Hepatocyte (in vitro differentiated cells): ENCODE results near the gene ANXA2. TPM values are rescaled to one million over a fixed set of nuclear protein-coding genes. Genes with fewer than 3 reads are reported as not detected.

ENCODE experiments used
- DNase-seq: peaks from one replicate; pipeline ENCODE4 v3.0.0-alpha.2; 2016; ENCODE audit warnings: low spot score
- H2AFZ ChIP-seq: fragments of 200-600 bp; sonication (generic); 2 replicates; pipeline ENCODE4 v1.6.0; 2016; ENCODE audit warnings: antibody characterized with exemption, mild to moderate bottlenecking
- H3K27ac ChIP-seq: fragments of 200-600 bp; sonication (generic); 2 replicates; pipeline ENCODE4 v1.5.1; 2016; ENCODE audit warnings: mild to moderate bottlenecking
- H3K27me3 ChIP-seq: fragments of 200-600 bp; sonication (generic); 2 replicates; pipeline ENCODE4 v1.6.1; 2016
- H3K36me3 ChIP-seq: fragments of 200-600 bp; sonication (generic); replicated peaks from 2 replicates; pipeline ENCODE4 v1.5.1; 2016; ENCODE audit warnings: low read depth; ENCODE audit not compliant: insufficient read depth
- H3K4me1 ChIP-seq: fragments of 200-600 bp; sonication (generic); 2 replicates; pipeline ENCODE4 v1.5.1; 2016; ENCODE audit warnings: mild to moderate bottlenecking, moderate library complexity; ENCODE audit not compliant: insufficient read depth
- H3K4me2 ChIP-seq: fragments of 200-600 bp; sonication (generic); 2 replicates; pipeline ENCODE4 v1.6.0; 2016
- H3K4me3 ChIP-seq: fragments of 200-600 bp; sonication (generic); 2 replicates; pipeline ENCODE4 v1.5.1; 2016; ENCODE audit warnings: mild to moderate bottlenecking
- H3K79me2 ChIP-seq: fragments of 200-600 bp; sonication (generic); 2 replicates; pipeline ENCODE4 v1.6.0; 2017; ENCODE audit warnings: mild to moderate bottlenecking
- H3K9me2 ChIP-seq: fragments of 200-600 bp; sonication (generic); replicated peaks from 2 replicates; pipeline ENCODE4 v1.6.0; 2017; ENCODE audit warnings: mild to moderate bottlenecking; ENCODE audit not compliant: insufficient read depth
- H3K9me3 ChIP-seq: fragments of 200-600 bp; sonication (generic); 2 replicates; pipeline ENCODE4 v1.5.1; 2016; ENCODE audit warnings: low read depth, mild to moderate bottlenecking
- H4K20me1 ChIP-seq: fragments of 200-600 bp; sonication (generic); 2 replicates; pipeline ENCODE4 v1.6.0; 2016; ENCODE audit warnings: mild to moderate bottlenecking; ENCODE audit not compliant: insufficient read depth, poor library complexity, severe bottlenecking
- EZH2 ChIP-seq: fragments of 200-600 bp; sonication (generic); IDR thresholded peaks from 2 replicates; pipeline ENCODE4 v1.6.1; 2016; ENCODE audit warnings: antibody characterized with exemption, mild to moderate bottlenecking, borderline replicate concordance
- EZH2phosphoT487 ChIP-seq: fragments of 200-600 bp; sonication (generic); IDR thresholded peaks from one replicate; pipeline ENCODE4 v1.6.1; 2018; ENCODE audit warnings: antibody characterized with exemption, mild to moderate bottlenecking, low read depth, moderate library complexity; ENCODE audit not compliant: unreplicated experiment, severe bottlenecking
- WGBS: methylation state at CpG from one replicate; pipeline ENCODE4 v1.1.6; 2016; ENCODE audit warnings: low lambda C conversion rate; ENCODE audit errors: missing lambda C conversion rate; 5-methylcytosine and 5-hydroxymethylcytosine counted together
- polyA plus RNA-seq: library from polyadenylated mRNA; unstranded; fragments of >200 nt; fragmentation: Nextera tagmentation; extraction: Ambion mirVana; gene quantifications from 2 replicates; pipeline ENCODE4 v1.2.1, GENCODE V29; 2016
- total RNA-seq: library from RNA; depleted of rRNA; stranded (reverse); fragments of >200 nt; gene quantifications from 2 replicates; pipeline ENCODE4 v1.2.3, GENCODE V29; 2014
- TF ChIP-seq, protein P1 (sequence below): fragments of 200-600 bp; sonication (generic); IDR thresholded peaks from 2 replicates; pipeline ENCODE4 v1.5.1; 2016; ENCODE audit warnings: antibody characterized with exemption, mild to moderate bottlenecking; ENCODE audit not compliant: poor library complexity

Gene ANXA2
- total and polyA plus RNA-seq, 2 experiments from 2014 or later: 1,220 to 1,699 TPM

DNA sequence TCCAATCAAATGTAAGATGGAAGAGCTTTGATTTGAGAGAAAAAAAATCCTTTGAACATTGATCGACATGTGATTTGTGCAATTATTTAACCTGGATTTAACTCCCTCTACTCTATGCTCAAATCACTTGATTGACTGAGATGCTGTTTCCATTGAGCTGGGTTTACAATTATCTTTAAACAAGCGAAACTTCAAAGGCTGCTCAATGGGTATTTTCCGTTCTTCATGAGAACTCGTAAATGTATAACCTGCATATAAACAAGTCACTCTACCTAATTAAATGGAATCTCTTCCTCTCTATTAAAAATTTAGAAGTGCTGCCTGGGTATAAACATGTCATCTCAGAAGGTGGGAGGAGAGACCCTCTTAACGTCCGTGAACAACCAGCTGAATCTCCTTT is 71.9 kb downstream of the ANXA2 start:
- no peak for DNase-seq
- Histone ChIP-seq H3K79me2 (no peaks in the 10 kb centered on the region), H3K9me3 (no peaks in the 10 kb centered on the region), H4K20me1 (no peaks in the 10 kb centered on the region), H3K36me3 (no peaks in the 10 kb centered on the region), H3K4me1 (no peaks in the 10 kb centered on the region), H3K4me2 (peak overlapping the region; percentile 3), H2AFZ (no peak overlapping the region), H3K4me3 (no peak overlapping the region), H3K27ac (no peak overlapping the region), H3K9me2 (no peaks in the 10 kb centered on the region), H3K27me3 (peaks cover 37% of the 10 kb centered on the region)
- no peak for TF ChIP-seq EZH2phosphoT487
- TF ChIP-seq EZH2: no peak
- TF ChIP-seq, protein P1, sequence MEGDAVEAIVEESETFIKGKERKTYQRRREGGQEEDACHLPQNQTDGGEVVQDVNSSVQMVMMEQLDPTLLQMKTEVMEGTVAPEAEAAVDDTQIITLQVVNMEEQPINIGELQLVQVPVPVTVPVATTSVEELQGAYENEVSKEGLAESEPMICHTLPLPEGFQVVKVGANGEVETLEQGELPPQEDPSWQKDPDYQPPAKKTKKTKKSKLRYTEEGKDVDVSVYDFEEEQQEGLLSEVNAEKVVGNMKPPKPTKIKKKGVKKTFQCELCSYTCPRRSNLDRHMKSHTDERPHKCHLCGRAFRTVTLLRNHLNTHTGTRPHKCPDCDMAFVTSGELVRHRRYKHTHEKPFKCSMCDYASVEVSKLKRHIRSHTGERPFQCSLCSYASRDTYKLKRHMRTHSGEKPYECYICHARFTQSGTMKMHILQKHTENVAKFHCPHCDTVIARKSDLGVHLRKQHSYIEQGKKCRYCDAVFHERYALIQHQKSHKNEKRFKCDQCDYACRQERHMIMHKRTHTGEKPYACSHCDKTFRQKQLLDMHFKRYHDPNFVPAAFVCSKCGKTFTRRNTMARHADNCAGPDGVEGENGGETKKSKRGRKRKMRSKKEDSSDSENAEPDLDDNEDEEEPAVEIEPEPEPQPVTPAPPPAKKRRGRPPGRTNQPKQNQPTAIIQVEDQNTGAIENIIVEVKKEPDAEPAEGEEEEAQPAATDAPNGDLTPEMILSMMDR: no peak
- 26% methylated on average over 6 of the region's 6 CpGs for WGBS

DNA sequence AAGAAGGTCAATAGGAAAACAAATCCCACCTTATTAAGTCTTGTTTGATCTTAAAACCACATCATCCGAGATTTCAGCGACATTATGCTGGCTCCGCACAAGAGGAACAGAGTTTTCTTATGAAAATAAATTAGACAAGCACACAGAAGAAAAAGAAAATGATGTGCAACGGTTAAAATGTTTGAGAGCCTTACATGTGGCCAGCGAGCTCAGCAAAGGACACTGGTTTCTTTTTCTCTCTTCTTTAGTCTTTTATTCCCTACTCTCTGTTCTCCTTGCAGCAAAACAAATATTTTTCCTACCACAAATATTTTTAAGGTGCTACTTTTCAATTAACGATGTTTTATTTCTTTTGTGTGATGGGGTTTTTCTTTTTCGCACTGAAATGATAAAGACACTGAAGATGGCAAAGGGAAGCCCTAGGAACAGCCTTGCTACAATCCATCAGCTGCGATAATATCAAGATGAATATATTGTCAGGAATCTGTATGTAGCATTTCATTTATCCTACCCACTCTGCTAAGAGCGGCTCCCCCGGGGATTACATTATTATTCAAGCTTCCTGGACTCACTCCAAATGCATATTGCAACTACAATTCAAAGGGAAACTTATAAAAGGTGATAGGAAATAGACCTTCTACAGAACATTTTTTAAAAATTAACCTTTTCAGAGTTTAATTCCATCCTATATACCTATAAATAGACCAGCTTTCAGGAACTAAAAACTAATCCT is 72.9 kb downstream of the ANXA2 start:
- Histone ChIP-seq H3K36me3 (no peaks in the 10 kb centered on the region), H3K4me3 (no peak overlapping the region), H3K27me3 (peaks cover 37% of the 10 kb centered on the region), H2AFZ (no peak overlapping the region), H3K79me2 (no peaks in the 10 kb centered on the region), H3K4me2 (no peak overlapping the region), H4K20me1 (no peaks in the 10 kb centered on the region), H3K27ac (no peak overlapping the region), H3K9me3 (no peaks in the 10 kb centered on the region), H3K4me1 (no peaks in the 10 kb centered on the region), H3K9me2 (no peaks in the 10 kb centered on the region)
- no peak for TF ChIP-seq EZH2
- TF ChIP-seq, protein P1: no peak
- no peak for TF ChIP-seq EZH2phosphoT487
- DNase-seq: no peak
- 66% methylated on average over 10 of the region's 10 CpGs for WGBS

DNA sequence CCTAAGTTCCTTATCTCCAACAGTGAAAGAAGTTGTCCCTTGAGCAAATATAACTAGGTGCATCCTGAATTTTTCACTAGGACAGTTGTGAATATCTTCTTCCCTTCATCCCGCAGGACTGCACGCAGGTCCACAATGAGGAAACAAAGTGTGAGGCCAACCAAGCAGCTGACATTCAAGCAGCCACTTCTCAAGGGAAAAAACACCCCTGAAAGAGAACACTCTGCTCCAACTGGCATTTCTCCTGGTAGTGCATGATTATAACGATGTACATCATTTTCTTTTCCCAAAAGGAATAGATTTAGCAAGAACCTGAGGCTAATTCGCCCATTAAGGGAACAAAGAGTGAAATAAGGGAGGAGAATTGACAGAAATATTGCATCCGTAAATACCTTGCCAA is 74.5 kb downstream of the ANXA2 start:
- Histone ChIP-seq H3K36me3 (no peaks in the 10 kb centered on the region), H3K79me2 (no peaks in the 10 kb centered on the region), H3K9me2 (no peaks in the 10 kb centered on the region), H3K4me1 (no peaks in the 10 kb centered on the region), H2AFZ (no peak overlapping the region), H3K27me3 (peaks cover 37% of the 10 kb centered on the region), H3K4me2 (no peak overlapping the region), H4K20me1 (no peaks in the 10 kb centered on the region), H3K4me3 (no peak overlapping the region), H3K27ac (no peak overlapping the region), H3K9me3 (no peaks in the 10 kb centered on the region)
- no peak for DNase-seq
- no peak for TF ChIP-seq EZH2
- no peak for TF ChIP-seq EZH2phosphoT487
- 73% methylated on average over 5 of the region's 5 CpGs for WGBS

DNA sequence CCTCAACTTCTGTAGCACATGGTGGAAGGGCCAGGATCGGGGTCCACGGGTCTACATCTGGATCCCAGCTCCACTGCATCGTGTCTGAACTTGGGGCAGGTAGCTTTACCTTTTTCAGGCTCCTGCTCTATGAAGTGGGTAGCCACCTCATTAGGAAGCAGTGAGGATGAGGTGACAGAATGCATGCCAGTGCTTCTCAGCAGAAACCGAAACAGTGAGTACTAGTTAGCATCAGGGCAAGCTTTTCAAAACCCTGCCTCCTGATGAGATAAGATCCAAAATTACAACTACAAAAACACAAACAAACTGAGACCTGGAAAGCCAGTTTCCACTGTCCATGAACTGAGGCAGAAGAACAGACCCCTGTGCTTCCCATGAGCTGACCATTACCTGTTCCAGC is 77.4 kb downstream of the ANXA2 start:
- Histone ChIP-seq H3K27ac (no peak overlapping the region), H3K27me3 (peaks cover 27% of the 10 kb centered on the region), H2AFZ (no peak overlapping the region), H4K20me1 (no peaks in the 10 kb centered on the region), H3K4me2 (no peak overlapping the region), H3K4me3 (no peak overlapping the region), H3K9me3 (no peaks in the 10 kb centered on the region), H3K79me2 (no peaks in the 10 kb centered on the region), H3K9me2 (no peaks in the 10 kb centered on the region), H3K4me1 (no peaks in the 10 kb centered on the region), H3K36me3 (no peaks in the 10 kb centered on the region)
- 91% methylated on average over 4 of the region's 4 CpGs for WGBS
- no peak for DNase-seq
- TF ChIP-seq, protein P1: no peak
- no peak for TF ChIP-seq EZH2phosphoT487
- TF ChIP-seq EZH2: no peak
